Measurements from ENCODE around the gene AMPH. TPM values are rescaled to one million over a fixed set of nuclear protein-coding genes. Genes with fewer than 3 reads are reported as not detected.
"Not testable (repeated sequence)": the region's sequence is repeated elsewhere in the genome, so short reads cannot be mapped to it uniquely, and the experiment has no call there.

AMPH gene
- total RNA-seq, 1 donor from 2014 or later, result 0.25 TPM

DNA sequence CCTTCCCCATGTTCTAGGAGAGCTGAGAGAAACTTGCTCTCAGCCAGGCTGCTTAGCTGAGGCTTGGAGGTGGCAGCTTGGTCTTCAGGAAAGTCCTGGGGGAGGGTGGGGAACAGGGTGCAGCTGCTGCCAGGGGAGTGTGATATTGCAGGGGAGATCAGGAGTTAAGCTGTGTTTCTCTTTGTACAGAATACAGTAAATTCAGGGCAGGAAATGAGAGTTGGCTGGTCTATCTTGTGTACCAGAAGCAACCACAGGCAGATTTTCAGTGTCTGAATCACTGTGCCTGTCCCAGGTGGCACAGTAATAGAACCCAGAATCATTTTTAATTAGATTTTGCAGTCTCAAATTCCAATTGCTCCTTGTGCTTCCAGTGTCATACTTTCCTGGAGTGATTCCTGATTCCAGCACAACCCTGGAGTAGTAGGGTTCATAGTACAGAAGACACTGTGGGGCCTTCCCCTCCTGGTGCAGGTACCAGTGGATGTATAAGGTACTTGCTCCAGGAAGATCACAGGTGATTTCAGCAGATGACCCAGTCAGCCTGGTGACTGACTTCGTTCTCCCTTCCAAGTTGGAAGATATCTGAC, 263.8 kb downstream of the AMPH start:
- TF ChIP-seq, protein P1, sequence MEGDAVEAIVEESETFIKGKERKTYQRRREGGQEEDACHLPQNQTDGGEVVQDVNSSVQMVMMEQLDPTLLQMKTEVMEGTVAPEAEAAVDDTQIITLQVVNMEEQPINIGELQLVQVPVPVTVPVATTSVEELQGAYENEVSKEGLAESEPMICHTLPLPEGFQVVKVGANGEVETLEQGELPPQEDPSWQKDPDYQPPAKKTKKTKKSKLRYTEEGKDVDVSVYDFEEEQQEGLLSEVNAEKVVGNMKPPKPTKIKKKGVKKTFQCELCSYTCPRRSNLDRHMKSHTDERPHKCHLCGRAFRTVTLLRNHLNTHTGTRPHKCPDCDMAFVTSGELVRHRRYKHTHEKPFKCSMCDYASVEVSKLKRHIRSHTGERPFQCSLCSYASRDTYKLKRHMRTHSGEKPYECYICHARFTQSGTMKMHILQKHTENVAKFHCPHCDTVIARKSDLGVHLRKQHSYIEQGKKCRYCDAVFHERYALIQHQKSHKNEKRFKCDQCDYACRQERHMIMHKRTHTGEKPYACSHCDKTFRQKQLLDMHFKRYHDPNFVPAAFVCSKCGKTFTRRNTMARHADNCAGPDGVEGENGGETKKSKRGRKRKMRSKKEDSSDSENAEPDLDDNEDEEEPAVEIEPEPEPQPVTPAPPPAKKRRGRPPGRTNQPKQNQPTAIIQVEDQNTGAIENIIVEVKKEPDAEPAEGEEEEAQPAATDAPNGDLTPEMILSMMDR (IDR thresholded peaks at IDR 0.05; ENCODE audit: insufficient read depth, low read length, poor library complexity, severe bottlenecking), result no peak
- Histone ChIP-seq H3K36me3 (ENCODE audit: control insufficient read depth, insufficient read depth, low read length) (no peaks in the 10 kb centered on the region), H3K4me3 (ENCODE audit: low read depth, low read length) (no peak overlapping the region), H3K27me3 (ENCODE audit: control insufficient read depth, insufficient read depth, low read length) (no peaks in the 10 kb centered on the region)
- no peak for DNase-seq (ENCODE audit: low read depth)

DNA sequence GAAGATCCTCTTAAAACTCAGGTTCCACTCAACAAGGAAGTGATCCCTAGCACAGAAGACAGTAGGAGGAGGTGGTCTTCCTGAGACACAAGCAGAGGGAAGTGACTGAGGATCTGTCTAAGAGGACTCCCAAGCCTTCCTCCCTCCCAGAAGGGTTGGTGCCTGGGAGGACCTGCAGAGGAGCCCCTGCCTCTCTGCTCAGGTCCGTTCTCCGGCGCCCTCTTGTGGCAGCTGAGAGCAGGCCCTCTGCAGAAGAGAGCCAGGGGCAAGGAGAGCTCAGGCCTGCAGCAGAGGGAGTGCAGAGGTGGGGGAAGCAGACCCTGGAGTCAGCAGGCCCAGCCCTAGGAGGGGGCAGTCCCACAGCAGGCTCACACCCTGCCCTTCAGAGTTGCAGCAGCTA, 267.8 kb downstream of the AMPH start:
- not testable (repeated sequence) for H3K27me3 ChIP-seq (ENCODE audit: control insufficient read depth, insufficient read depth, low read length); DNase-seq (ENCODE audit: low read depth); H3K4me3 ChIP-seq (ENCODE audit: low read depth, low read length); H3K36me3 ChIP-seq (ENCODE audit: control insufficient read depth, insufficient read depth, low read length)
- TF ChIP-seq, protein P1 (IDR thresholded peaks at IDR 0.05; ENCODE audit: insufficient read depth, low read length, poor library complexity, severe bottlenecking), result peak; percentile 43

DNA sequence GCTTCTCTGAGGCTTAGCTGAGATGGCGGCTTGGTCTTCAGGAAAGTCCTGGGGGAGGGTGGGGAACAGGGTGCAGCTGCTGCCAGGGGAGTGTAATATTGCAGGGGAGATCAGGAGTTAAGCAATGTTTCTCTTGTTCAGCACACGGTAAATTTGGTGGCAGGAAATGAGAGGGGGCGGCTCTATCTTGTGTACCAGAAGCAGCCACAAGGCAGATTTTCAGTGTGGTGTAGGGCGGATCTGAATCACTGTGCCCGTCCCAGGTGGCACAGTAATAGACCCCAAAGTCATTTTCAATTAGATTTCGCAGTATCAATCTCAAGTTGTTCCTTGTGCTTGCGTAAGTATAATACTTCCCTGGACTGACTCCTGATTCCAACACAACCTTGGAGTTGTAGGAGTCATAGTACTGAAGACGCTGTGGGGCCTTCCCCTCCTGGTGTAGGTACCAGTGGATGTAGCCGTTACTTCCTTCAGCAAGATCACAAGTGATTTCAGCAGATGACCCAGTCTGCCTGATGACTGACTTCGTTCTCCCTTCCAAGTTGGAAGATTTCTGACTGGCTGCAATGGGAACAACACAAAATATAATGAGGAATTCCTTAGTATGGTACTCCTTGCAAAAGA, 268.4 kb downstream of the AMPH start:
- H3K27me3 ChIP-seq (ENCODE audit: control insufficient read depth, insufficient read depth, low read length); H3K36me3 ChIP-seq (ENCODE audit: control insufficient read depth, insufficient read depth, low read length); DNase-seq (ENCODE audit: low read depth); H3K4me3 ChIP-seq (ENCODE audit: low read depth, low read length): not testable (repeated sequence)

DNA sequence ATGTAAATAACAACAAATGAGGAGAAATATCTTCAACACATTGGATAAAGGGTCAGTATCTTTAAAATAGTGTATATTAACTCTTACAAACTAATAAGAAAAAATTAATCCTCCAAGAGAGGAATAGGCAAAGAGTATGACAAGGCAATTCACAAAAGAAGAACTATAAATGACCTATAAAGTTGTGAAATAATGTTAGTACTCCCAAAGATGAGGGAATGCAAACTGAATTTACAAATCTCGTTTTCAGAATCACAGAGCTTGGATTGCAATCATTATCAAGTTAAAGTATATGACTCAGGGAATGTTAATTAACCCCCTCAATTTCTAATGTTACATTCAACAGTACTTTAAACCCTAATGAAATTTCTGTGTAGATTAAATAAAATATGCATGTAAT, 270.4 kb downstream of the AMPH start:
- Histone ChIP-seq H3K27me3 (ENCODE audit: control insufficient read depth, insufficient read depth, low read length) (no peaks in the 10 kb centered on the region), H3K36me3 (ENCODE audit: control insufficient read depth, insufficient read depth, low read length) (no peaks in the 10 kb centered on the region), H3K4me3 (ENCODE audit: low read depth, low read length) (no peak overlapping the region)
- TF ChIP-seq, protein P1 (IDR thresholded peaks at IDR 0.05; ENCODE audit: insufficient read depth, low read length, poor library complexity, severe bottlenecking), result no peak
- DNase-seq (ENCODE audit: low read depth), result no peak

DNA sequence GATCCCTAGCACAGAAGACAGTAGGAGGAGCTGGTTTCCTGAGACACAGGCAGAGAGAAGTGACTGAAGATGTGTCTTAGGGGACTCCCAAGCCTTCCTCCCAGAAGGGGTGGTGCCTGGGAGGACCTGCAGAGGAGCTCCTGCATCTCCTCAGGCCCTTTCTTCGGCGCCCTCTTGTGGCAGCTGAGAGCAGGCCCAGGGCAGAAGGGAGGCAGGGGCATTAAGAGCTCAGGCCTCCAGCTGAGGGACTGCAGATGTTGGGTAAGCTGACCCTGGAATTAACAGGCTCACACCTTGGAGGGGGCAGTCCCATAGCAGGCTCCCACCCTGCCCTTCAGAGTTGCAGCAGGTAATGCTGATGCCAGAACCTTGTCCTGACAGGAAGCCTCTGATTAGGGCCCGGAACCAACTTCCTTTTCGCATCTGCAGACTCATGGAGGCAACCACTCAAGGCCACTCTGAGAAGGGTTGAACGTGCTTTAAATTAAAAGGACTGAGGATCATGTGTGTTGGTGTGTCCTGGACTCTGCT, 272.0 kb downstream of the AMPH start:
- TF ChIP-seq, protein P1 (IDR thresholded peaks at IDR 0.05; ENCODE audit: insufficient read depth, low read length, poor library complexity, severe bottlenecking), result peak; percentile 13
- not testable (repeated sequence) for DNase-seq (ENCODE audit: low read depth); H3K27me3 ChIP-seq (ENCODE audit: control insufficient read depth, insufficient read depth, low read length)

DNA sequence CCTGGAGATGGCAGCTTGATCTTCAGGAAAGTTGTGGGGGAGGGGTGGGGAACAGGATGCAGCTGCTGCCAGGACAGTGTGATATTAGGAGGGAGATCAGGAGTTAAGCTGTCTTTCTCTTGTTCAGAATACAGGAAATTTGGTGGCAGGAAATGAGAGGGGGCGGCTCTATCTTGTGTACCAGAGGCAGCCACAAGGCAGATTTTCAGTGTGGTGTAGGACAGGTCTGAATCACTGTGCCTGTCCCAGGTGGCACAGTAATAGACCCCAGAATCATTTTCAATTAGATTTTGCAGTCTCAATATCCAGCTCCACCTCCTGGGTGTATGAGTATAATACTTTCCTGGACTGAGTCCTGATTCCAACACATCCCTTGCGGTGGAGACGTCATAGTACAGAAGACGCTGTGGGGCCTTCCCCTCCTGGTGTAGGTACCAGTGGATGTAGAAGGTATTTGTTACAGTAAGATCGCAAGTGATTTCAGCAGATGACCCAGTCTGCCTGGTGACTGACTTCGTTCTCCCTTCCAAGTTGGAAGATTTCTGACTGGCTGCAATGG, 272.8 kb downstream of the AMPH start:
- not testable (repeated sequence) for H3K4me3 ChIP-seq (ENCODE audit: low read depth, low read length); H3K27me3 ChIP-seq (ENCODE audit: control insufficient read depth, insufficient read depth, low read length); H3K36me3 ChIP-seq (ENCODE audit: control insufficient read depth, insufficient read depth, low read length); DNase-seq (ENCODE audit: low read depth)

More for the DNA sequence above, 272.0 kb downstream of the AMPH start:
- not testable (repeated sequence) for H3K36me3 ChIP-seq (ENCODE audit: control insufficient read depth, insufficient read depth, low read length); H3K4me3 ChIP-seq (ENCODE audit: low read depth, low read length)

All from kidney epithelial cell (primary cell).